GM11168 (cell line): ENCODE data around the gene ZNF343.
"Not testable (repeated sequence)": the region's sequence is repeated elsewhere in the genome, so short reads cannot be mapped to it uniquely, and the experiment has no call there.

ENCODE experiments used
- in situ Hi-C: fragments of 300-500 bp; cut with MboI; formaldehyde crosslinking; loops from one replicate; pipeline ENCODE4 v1.12.0; 2022; ENCODE audit warnings: low sequenced_read_pairs; ENCODE audit not compliant: unreplicated experiment

The ZNF343 gene

DNA sequence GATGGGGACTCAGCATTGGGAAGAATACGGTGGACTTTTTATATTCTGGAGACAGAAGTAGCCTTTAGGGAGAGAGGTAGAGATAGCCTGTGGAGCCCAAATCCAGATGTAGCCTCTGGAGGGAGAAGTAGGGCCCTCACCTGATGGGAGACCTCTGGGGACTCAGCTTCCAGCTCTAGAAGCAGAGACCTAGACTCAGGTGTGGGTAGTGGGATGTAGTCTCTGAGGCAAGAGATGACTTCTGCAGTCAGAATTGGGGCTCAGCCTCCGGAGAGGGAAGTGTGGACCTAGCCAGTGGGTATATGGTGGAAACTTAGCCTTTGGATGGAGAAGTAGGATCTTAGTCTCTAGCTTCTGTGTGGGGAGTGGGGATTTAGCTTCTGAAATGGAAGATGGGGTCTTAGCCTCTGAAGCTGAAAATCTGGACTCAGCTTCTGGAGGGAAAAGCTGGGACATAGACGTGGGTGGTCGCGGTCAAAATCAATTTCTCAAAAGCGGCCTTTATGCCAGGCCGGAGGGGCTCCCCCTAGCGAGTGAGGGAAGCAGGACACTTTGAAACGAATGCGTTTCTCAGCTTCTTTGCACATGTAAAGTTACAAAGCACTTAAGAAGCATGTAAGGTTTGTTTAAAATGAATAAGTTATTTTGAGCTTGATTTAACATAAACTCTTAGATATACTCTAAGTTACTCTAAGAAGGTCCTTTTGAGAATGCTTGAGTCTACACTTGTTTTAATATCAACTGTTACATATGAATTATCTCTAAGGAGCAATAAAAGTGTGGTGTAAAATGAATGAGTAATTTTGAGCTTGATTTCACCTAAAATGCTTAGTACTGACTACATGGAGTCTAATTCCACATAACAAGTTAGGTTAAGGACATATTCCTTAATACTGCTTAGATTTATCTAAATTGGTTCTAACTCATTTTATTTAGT is 12.9 kb upstream of the ZNF343 start:
- in situ Hi-C loops: no loop called here

DNA sequence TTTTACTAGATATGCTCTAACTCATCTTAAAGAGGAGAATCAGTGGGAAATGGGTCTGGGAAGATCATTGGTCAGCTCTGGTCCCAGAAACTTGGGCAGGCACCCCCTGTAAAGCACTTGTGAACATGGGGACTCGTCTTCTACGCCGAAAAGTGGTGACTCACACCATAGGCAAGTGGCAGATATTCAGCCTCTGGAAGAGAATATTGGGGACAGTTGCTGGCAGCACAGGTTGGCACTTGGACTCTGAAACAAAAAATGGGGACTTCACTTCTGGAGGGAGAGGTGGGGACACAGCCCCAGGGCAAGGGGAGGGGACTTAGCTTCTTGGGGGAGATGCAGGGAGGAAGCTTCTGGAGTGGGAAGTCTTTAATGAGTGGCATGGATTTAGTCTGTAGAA is 11.9 kb upstream of the ZNF343 start:
- in situ Hi-C loops: no loop called here

DNA sequence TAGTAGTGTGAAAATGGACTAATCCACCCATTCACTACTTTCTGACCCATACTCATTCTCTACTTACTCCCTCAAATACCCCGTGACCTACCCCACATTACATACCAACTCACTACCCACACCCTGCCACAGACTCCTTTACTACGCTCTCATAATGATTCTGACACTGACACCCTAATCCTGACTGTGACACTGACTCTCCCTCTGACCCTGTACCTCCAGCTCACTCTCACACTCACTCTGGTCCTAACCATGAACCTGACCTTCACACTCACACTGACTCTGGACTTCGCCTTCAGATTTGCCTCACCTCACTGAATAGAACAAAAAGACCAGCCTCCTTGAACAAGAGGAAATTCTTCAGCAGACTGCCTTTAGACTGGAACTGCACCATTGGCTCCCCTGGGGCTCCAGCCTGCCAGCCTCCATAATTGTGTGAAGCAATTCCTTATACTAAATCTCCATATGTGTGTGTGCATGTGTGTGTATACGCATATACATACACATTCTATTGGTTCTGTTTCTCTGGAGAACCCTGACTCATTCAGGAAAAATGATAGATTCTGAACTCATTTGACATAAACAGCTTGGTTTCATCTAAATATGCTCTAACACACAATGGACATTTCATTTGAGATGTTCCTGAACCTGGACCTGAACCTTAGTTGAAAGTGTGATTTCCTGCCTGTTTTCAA is 10.5 kb upstream of the ZNF343 start:
- in situ Hi-C loops: no loop called here

DNA sequence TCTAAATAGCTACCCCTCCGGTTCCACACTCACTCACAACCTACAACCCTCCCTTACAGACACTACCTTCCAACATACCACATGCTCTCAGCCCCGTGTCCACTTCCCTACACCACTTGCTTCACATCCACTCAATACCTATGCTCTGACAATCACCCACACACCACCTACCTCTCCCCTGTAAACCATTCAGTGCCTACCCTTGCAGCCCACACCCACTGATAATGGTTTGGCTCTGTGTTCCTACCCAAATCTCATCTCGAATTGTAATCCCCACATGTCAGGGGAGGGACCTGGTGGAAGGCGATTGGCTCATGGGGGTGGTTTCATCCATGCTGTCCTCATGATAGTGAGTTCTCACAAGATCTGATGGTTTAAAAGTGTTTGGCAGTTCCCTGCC is 9.8 kb upstream of the ZNF343 start:
- in situ Hi-C loops: no loop called here

DNA sequence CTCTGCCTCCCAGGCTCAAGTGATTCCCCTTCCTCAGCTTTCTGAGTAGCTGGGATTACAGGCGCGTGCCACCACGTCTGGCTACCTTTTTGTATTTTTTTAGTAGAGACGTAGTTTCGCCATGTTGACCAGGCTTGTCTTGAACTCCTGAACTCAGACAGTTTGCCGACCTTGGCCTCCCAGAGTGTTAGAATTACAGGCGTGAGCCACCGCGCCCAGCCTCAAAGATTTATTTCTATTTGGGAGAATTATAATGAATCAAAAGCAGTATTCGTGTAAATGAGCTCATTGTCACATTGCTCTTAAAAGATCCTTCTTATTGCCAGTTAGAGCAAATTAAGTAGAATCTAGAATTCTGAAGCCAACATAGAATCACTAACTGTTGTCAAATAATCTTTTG is 9.4 kb upstream of the ZNF343 start:
- in situ Hi-C loops: no loop called here

DNA sequence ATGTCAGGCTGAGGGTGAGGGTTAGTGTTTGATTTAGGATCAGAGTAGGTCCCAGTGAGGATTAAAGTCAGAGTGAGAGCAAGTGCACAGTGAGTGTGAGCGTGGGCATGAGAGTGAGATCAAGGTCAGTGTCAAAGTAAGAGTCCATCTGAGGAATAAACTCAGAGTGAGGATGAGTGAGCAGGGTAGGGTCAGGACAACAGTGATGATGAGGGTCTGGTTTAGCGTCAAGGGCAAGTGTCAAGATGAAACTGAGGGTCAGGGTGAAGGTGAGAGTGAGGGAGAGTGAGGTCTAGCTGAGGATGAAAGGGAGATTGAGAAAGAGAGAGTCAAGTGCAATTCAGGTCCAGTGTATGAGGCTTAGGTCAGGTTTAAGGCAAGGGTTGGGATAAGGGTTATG is 7.7 kb upstream of the ZNF343 start:
- in situ Hi-C loops: no loop called here

DNA sequence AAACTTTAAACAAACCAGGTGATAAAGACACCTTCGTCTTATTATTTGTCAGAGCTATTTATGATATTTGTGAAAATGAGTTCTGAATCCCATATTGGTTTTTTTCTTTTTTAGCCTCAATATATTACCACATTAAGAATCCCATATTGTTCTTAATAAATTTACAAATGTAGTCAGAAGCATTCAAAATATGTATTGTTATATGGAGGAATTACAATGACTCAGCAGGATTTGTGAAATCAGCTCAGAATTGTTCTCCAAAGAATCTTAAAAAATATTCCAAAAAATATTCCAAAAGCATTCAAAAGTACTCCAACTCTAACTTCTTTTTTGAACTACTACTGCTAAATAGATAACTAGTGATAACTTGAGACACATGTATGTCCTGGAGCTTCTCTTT is 6.5 kb upstream of the ZNF343 start:
- in situ Hi-C loops: no loop called here

DNA sequence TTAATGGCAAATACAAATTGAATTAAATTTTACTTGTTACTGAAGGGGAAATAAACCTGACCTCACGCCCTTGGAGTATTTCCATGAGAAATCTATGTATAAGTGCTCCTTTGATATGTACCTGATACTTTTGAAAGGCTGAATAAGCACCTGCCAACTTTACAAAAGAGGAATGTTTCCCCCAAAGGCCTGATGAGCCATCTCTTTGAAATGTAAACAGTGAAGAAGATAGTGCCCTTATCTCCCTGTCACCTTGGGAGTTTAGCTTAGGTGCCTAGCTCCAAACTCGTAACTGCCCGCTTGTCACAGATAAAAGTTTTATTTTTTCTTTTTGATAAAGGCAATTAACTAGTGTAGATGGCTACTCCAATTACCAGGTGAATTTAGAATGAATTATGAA is 1.1 kb upstream of the ZNF343 start:
- in situ Hi-C loops: no loop called here

DNA sequence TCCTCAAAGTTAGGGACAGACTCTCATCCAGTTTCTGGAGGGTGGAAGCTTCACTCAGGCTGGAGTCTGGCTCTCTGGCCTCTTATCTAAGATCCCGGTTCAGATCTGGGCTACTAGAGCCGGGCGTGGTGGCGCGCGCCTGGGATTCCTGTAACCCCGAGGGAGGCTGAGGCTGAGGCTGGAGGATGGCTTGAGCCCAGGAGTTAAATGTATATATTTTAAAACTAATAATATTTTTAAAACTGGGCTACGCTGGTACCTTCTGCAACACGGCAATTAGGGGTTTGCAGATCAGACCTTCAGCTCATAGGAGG is 710 bp upstream of the ZNF343 start:
- in situ Hi-C loops: no loop called here

DNA sequence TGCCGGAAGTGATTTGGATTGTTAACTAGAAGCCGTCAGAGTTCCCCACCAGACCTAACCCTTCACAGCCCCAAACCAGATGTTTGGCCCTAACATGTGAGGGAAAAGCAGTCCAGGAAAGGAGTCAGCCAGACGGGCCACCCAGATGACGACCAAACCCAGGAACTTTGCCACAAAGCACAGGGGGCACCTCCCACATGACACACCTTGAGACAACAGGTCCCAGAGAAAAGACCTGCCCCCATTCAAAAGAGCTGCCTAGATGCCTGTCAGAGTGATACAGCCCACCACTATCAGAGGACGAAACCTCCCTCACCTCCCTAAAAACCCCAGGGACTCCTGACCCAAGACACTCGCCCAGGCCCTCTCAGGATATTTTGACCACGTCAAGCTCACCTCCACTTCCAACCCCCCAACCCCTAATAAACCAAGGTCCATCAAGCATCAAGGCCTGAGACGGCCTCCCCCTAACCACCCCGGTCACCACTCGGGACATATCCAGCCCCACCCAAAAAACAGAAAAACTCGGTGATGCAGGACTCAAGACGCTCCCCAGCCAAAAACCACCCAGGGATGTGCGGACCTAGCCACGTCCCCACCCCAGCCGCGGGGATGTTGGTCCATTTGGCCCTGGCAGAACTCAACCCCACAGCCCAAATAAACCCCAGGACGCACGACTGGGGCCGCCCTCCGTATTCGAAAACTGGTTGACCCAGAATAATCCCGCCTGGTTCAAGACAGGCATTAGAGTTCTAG is 662 bp downstream of the ZNF343 start:
- in situ Hi-C loops: no loop called here

DNA sequence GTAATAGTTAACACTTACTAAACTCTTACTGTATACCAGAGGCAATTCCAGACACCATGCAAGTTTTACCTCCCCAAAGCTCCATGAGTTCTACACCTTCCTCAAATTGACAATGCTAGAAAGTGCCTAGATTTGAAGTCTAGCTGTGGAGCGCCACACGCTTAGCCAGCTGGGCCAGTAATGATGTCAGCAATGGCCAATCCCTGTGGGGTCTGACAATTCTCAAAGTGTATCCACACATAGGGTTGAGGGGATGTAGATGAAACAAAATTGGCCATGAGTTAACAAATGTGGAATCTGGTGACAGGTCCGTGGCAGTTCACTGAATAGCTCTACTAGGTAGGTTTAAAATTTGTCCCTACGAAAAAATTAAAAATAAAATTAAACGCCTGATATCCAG is 1.3 kb downstream of the ZNF343 start:
- in situ Hi-C loops: no loop called here

DNA sequence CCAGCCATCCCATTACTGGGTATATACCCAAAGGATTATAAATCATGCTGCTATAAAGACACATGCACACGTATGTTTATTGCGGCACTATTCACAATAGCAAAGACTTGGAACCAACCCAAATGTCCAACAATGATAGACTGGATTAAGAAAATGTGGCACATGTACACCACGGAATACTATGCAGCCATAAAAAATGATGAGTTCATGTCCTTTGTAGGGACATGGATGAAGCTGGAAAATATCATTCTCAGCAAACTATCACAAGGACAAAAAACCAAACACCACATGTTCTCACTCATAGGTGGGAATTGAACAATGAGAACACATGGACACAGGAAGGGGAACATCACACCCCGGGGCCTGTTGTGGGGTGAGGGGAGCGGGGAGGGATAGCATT is 2.3 kb downstream of the ZNF343 start:
- in situ Hi-C loops: not testable (repeated sequence)

DNA sequence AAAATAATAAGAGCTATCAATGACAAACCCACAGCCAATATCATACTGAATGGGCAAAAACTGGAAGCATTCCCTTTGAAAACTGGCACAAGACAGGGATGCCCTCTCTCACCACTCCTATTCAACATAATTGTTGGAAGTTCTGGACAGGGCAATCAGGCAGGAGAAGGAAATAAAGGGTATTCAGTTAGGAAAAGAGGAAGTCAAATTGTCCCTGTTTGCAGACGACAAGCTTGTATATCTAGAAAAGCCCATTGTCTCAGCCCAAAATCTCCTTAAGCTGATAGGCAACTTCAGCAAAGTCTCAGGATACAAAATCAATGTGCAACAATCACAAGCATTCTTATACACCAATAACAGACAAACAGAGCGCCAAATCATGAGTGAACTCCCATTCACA is 3.9 kb downstream of the ZNF343 start:
- in situ Hi-C loops: not testable (repeated sequence)

DNA sequence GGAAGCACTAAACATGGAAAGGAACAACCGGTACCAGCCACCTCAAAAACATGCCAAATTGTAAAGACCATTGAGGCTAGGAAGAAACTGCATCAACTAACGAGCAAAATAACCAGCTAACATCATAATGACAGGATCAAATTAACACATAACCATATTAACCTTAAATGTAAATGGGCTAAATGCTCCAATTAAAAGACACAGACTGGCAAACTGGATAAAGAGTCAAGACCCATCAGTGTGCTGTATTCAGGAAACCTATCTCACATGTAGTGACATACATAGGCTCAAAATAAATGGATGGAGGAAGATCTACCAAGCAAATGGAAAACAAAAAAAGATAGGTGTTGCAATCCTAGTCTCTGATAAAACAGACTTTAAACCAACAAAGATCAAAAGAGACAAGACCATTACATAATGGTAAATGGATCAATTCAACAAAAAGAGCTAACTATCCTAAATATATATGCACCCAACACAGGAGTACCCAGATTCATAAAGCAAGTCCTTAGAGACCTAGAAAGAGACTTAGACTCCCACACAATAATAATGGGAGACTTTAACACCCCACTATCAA is 5.8 kb downstream of the ZNF343 start:
- in situ Hi-C loops: not testable (repeated sequence)

DNA sequence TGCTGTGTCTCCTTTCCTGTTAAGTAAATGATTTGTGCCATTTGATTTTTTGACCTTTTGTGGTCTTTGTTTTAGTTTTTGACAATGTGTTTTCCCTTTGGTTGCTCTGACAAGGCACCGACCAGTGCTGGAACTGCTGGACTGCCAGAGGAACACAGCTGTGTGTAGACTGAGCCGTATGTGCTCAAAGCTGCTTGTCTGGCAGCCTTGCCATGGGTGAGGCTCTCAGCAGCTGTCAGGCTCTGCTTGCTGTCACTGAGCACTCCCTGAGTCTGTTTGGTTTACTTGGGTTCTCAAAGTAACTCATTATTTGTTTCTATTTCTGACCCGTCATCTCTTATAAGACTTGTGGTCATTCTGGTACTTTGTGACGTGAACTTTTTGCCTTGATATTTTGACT is 23.1 kb downstream of the ZNF343 start:
- in situ Hi-C loops: no loop called here

DNA sequence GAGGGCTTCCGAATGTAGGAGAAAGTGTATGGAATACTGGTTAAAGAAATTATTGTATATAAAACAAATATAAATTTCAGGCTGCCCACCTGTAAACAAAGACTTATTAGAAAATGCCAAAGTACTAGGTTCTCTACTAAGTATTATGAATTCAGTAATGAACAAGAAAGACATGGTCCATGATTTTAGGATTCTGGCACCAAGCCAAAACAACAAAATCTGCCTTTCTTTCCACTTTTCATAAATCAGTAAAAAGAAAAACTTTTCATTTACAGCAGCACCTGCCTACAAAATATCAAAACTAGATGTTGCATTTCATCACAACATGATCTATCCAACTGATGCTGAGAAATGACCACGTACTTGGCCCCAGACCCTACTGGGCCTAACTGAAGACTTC is 23.6 kb downstream of the ZNF343 start:
- in situ Hi-C loops: no loop called here

DNA sequence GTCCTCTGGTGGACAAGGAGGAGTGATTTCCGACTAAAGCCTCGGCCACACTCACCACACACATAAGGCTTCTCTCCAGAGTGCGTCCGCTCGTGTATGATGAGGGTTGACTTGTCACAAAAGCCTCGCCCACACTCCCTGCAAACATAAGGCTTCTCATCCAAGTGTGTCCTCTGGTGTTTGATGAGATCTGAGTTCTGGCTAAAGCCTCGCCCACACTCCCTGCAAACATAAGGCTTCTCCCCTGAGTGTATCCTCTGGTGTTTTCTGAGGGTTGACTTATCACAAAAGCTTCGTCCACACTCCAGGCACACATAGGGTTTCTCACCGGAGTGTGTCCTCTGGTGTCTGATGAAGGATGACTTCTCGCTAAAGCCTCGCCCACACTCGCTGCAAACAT is 25.2 kb downstream of the ZNF343 start:
- in situ Hi-C loops: no loop called here

DNA sequence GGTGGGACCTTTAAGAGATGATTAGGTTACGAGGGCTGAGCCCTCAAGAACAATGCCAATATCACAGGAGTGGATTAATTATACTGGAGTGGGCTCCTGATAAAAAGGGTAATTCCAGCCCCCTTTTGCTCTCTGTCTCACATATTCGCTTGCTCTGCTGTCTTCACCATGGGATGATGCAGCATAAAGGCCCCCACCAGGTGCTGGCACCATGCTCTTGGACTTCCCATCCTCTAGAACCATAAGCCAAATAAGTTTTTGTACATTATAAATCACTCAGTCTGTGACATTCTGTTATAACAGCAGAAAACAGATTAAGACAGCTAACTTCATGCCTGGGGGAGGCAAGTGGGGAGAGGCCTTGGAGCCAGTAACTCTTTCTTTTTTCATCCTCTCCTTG is 28.3 kb downstream of the ZNF343 start:
- in situ Hi-C loops: no loop called here

DNA sequence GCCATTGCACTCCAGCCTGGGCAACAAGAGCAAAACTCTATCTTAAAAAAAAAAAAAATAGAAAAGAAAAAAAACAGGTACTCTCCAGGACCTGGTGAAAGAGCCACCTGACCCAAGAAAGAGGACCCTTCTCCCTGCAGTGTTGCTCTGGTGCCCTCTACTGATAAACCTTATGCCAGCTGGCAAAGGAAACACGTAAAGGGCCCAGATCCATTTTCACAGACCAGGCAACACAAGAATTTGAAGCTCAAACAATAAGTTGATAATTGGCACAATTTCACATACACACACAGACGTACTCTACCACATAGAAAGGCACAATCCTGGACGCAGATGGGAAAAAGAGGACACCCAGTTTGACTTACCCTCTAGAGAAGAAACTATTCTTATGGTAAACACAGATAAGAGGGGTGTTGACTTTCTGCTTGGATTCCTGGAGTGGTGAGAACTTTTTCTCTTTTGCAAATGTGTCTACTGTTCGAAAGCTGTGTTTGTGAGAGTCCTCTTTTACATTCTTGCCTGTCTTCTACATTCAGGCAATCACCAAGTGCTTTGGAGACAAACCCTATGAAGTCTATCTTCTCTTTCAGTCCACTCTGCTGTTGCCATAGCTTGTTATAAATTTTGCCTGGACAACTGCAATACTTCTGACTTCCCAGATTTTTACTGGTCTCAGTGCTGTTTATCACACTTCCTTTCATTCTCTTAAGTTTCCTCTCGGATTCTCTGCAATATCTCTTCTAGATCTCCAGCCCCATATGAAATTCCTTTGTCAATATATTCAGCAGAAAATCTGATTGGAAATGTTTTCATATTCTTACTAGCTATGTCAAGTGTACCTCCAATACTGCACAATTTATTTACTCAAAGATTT is 31.7 kb downstream of the ZNF343 start:
- in situ Hi-C loops: no loop called here
